GM10266 (cell line): Measurements from ENCODE around the gene APOBEC4.

ENCODE experiments used
- DNase-seq: peaks from one replicate; pipeline ENCODE4 v3.0.0; 2012; ENCODE audit errors: extremely low spot score
- CTCF ChIP-seq: IDR thresholded peaks from 2 replicates; pipeline ENCODE4 v1.5.1; 2012; ENCODE audit warnings: mild to moderate bottlenecking, low read depth; ENCODE audit not compliant: control insufficient read depth, insufficient read depth; ENCODE audit errors: missing control alignments

Gene APOBEC4

GRCh38 chr1:183694755-183695154, 41.6 kb upstream of the APOBEC4 start:
- no peak for TF ChIP-seq CTCF
- DNase-seq = no peak

- no peak for TF ChIP-seq CTCF
- no peak for DNase-seq
Observed at GRCh38 chr1:183694066-183694465, 41.0 kb upstream of the APOBEC4 start.

DNA sequence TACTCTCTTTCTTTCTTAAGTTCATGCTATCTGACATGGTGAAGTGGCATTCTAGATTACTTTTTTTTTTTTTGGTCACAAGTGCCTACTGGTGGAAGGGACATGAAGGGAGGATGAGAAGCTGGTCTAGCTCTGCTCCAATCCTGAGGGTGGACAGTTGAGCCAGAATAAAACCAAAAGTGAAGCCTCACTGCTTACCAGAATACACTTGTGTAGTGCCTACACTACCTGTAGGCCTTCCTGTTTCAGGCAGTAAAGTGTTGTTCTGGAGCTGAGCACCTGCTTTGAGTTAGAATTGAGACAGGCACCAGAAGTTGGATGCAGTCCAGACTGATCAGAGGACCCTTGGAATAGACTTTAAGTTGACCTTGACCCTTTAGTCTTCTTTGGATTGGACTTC, 40.4 kb upstream of the APOBEC4 start:
- DNase-seq = peak; percentile 35
- no peak for TF ChIP-seq CTCF

DNA sequence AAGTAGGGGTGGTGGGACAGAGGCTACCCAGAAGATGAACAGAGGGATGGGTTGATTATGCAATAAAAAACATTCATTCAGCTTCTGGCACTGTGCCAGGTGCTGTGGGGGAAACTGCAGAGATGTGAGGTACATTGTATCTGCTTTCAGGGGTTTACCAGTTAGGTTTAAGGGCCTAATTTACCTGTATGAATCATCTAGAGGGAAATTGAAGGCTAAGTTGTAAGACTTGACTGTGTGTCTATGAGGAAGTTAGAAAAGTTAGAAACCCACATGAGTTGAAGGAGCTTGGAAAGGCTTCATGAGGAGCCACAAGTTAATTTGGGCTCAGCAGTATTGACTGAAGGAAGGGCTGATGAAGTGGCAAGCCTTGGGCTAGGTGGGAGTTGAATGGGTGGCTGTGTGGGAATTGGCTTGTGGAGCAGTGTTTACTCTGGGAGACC, 36.7 kb upstream of the APOBEC4 start:
- peak; percentile 10 for DNase-seq
- TF ChIP-seq CTCF = no peak

DNA sequence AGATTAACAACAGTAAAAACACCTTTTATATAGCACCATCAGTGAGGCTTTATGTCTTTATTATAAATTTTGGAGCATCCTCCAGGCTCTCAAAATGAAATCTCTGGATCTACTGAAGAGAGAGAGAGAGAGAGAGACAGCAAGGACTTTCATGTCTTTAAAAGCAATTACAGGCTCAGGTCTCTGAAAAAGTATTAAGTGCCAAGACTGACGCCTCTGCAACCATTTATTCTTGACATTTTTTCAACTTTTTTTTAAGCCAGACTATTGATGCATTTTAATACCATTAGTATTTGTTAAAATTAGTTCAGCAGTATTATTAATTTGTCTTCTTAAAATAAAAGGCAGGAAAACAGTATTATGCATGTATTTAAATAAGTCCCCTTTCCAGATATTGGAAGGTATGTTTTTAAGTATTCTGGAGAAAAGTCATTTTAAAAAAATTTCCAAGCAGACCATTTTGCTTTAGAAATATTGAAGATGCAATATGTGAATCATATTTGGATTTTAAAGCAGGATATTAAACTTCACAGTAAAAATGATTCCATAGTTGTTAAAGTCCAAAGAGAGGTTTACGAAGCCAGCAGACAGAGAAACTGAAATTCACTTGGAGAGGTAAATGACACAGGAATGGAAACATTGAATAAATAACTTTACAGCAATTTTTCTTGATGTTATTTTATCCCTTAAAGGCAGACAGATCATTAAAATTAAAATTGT, 35.4 kb upstream of the APOBEC4 start:
- no peak for DNase-seq
- TF ChIP-seq CTCF = no peak

- TF ChIP-seq CTCF = no peak
- DNase-seq = no peak
Observed at GRCh38 chr1:183687546-183688304, 34.6 kb upstream of the APOBEC4 start.

DNA sequence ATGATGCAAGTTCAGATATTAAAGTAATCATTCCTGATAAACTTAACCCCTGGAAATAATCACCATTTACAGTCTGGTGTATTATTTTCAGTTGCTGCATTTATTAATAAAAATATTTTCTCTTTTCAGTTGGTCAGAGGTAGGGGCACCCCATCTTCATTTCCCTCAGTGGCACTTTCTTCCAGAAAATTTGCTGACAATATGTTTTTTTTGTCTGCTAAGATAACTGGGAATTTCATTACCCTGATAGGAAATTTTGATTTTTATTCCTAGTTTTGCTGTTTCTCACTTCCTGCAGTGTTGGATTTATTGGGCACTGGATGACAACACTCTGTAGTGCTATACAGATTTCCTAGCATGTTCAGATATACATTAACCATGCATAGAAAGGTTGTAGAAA, 33.1 kb upstream of the APOBEC4 start:
- no peak for DNase-seq
- no peak for TF ChIP-seq CTCF
